Right lobe of liver (tissue), 4 donors: Measurements from ENCODE around the gene IRX2.

Source experiments
- POLR2A ChIP-seq: fragments of 450-650 bp; IDR thresholded peaks from one replicate; pipeline ENCODE4 v1.6.1; 2017; ENCODE audit warnings: antibody characterized with exemption, mild to moderate bottlenecking
- TF ChIP-seq, protein P1 (sequence below), 4 donors: fragments of 200-600 bp in 3 of 4; fragments of 450-650 bp in 1 of 4; IDR thresholded peaks; one replicate each; pipeline versions ENCODE4 v1.5.1 to v1.8.0; 2016 to 2022; ENCODE audit warnings: antibody characterized with exemption in 4 of 4, mild to moderate bottlenecking in 2 of 4
- donor health status: DM: no; HTN: no; CAD: no.
- donor health status: DM: no; HTN: no; CAD: no.
- donor health status: DM: no; HTN: yes; CAD: no.

DNA sequence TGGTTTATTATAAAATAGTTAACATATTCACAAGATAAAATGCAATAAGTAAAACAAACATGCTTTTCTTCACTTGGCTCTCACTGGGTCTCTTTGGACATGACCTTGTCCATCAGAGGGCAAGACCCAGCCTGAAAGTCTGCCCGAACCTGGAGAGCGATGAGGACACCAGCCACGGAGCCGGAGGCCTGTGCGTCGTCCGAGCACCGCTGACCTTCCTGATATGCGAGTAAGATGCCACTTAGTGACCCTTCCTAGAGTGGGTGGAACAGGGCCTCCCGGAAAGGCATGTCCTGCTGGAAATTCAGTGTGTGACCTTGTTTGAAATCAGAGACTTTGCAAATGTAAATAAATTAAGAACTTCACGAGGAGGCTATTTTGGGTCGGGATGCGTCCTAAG lies 52.9 kb downstream of the IRX2 start:
- TF ChIP-seq, protein P1, sequence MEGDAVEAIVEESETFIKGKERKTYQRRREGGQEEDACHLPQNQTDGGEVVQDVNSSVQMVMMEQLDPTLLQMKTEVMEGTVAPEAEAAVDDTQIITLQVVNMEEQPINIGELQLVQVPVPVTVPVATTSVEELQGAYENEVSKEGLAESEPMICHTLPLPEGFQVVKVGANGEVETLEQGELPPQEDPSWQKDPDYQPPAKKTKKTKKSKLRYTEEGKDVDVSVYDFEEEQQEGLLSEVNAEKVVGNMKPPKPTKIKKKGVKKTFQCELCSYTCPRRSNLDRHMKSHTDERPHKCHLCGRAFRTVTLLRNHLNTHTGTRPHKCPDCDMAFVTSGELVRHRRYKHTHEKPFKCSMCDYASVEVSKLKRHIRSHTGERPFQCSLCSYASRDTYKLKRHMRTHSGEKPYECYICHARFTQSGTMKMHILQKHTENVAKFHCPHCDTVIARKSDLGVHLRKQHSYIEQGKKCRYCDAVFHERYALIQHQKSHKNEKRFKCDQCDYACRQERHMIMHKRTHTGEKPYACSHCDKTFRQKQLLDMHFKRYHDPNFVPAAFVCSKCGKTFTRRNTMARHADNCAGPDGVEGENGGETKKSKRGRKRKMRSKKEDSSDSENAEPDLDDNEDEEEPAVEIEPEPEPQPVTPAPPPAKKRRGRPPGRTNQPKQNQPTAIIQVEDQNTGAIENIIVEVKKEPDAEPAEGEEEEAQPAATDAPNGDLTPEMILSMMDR (IDR thresholded peaks at IDR 0.05), result no peak
- TF ChIP-seq POLR2A, result no peak
